ENCODE results near the gene TMEM145.
"Not testable (repeated sequence)": the region's sequence is repeated elsewhere in the genome, so short reads cannot be mapped to it uniquely, and the experiment has no call there.

TMEM145 gene

GRCh38 chr19:42313096-42313839 is at the start of gene TMEM145:
Gene TMEM145 (plus strand): TSS chr19:42313309. CDS start chr19:42313377, 68 bp downstream.
- DNase-seq (ENCODE audit: low spot score), result peak; percentile 93

- DNase-seq (ENCODE audit: low spot score), result not testable (repeated sequence)
Measured at GRCh38 chr19:42266105-42266504, 47.0 kb upstream of the TMEM145 start.

GRCh38 chr19:42266928-42267603 is 46.0 kb upstream of the TMEM145 start:
- not testable (repeated sequence) for DNase-seq (ENCODE audit: low spot score)

- DNase-seq (ENCODE audit: low spot score), result no peak
Measured at GRCh38 chr19:42267644-42268141, 45.4 kb upstream of the TMEM145 start.

- peak; percentile 97 for DNase-seq (ENCODE audit: low spot score)
Measured at GRCh38 chr19:42268142-42268703, 44.9 kb upstream of the TMEM145 start.

GRCh38 chr19:42268704-42269477 is 44.2 kb upstream of the TMEM145 start, which contains the start of gene CIC:
Gene CIC (plus strand): TSS chr19:42269252. CDS start chr19:42271784, 2,532 bp downstream.
- peak; percentile 99 for DNase-seq (ENCODE audit: low spot score)

GRCh38 chr19:42269478-42270345 is 43.4 kb upstream of the TMEM145 start:
- no peak for DNase-seq (ENCODE audit: low spot score)

- no peak for DNase-seq (ENCODE audit: low spot score)
Measured at GRCh38 chr19:42270346-42271044, 42.6 kb upstream of the TMEM145 start.

- DNase-seq (ENCODE audit: low spot score), result no peak
Measured at GRCh38 chr19:42271045-42271419, 42.1 kb upstream of the TMEM145 start.

- DNase-seq (ENCODE audit: low spot score), result no peak
Measured at GRCh38 chr19:42271861-42272534, 41.1 kb upstream of the TMEM145 start.

- no peak for DNase-seq (ENCODE audit: low spot score)
Measured at GRCh38 chr19:42272535-42272897, 40.6 kb upstream of the TMEM145 start.

- DNase-seq (ENCODE audit: low spot score), result no peak
Measured at GRCh38 chr19:42272989-42273406, 40.1 kb upstream of the TMEM145 start.

- DNase-seq (ENCODE audit: low spot score), result no peak
Measured at GRCh38 chr19:42273407-42274064, 39.6 kb upstream of the TMEM145 start.

- DNase-seq (ENCODE audit: low spot score), result no peak
Measured at GRCh38 chr19:42274065-42274682, 38.9 kb upstream of the TMEM145 start.

- DNase-seq (ENCODE audit: low spot score), result no peak
Measured at GRCh38 chr19:42275103-42275502, 38.0 kb upstream of the TMEM145 start.

GRCh38 chr19:42275517-42275916 is 37.6 kb upstream of the TMEM145 start:
- DNase-seq (ENCODE audit: low spot score), result no peak

- DNase-seq (ENCODE audit: low spot score), result no peak
Measured at GRCh38 chr19:42276284-42276683, 36.8 kb upstream of the TMEM145 start.

GRCh38 chr19:42276821-42277220 is 36.3 kb upstream of the TMEM145 start:
- DNase-seq (ENCODE audit: low spot score), result no peak

All from HuH-7 (cell line).